ENCODE data around the gene PRKCB.
"Not testable (repeated sequence)": the region's sequence is repeated elsewhere in the genome, so short reads cannot be mapped to it uniquely, and the experiment has no call there.

The PRKCB gene

DNA sequence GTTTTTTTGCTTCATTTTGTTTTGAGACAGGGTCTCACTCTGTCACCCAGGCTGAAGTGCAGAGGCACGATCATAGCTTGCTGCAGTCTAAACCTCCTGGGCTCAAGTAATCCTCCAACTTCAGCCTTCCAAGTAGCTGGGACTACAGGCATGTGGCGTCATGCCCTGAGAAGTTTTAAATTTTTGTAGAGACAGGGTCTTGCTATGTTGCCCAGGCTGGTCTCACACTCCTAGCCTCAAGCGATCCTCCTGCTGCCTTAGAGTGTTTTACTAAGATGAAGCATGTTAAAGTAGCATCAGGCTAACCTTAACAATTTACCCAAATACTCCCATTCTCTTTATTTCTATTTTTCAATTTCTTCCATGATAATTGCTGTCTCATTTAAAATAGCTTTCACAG, 371.1 kb downstream of the PRKCB start:
- Mint-ChIP-seq H3K4me3 (no peak overlapping the region), H3K27ac (no peak overlapping the region)

DNA sequence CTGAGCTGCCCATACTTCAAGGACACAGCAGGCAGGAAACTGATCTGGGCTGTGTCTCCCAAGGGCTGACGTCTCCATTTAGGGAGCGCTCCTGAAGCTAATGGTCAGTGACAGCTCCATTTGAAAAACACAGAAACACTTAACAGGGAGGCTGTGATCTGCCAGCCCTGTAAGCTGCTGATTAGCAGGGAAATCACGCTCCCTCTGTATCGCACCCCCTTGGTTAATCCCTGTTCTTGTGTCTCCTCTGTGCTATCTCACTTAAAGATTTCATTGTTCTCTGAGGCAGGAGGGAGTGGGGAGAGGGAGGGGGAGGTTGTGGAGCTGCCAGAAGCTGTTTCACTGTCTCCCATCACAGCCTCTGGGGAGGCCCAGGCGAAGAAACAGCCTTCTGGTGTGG, 372.9 kb downstream of the PRKCB start:
- no peak overlapping the region for H3K27ac Mint-ChIP-seq
- H3K36me3 Mint-ChIP-seq = peaks cover 77% of the 10 kb centered on the region
- H3K4me1 Mint-ChIP-seq = peaks cover 4% of the 10 kb centered on the region

More for the DNA sequence above, 371.1 kb downstream of the PRKCB start:
- Mint-ChIP-seq H3K4me1 (peaks cover 20% of the 10 kb centered on the region), H3K27me3 (no peaks in the 10 kb centered on the region), H3K36me3 (peaks cover 81% of the 10 kb centered on the region), H3K9me3 (no peaks in the 10 kb centered on the region)
- ATAC-seq = no peak

DNA sequence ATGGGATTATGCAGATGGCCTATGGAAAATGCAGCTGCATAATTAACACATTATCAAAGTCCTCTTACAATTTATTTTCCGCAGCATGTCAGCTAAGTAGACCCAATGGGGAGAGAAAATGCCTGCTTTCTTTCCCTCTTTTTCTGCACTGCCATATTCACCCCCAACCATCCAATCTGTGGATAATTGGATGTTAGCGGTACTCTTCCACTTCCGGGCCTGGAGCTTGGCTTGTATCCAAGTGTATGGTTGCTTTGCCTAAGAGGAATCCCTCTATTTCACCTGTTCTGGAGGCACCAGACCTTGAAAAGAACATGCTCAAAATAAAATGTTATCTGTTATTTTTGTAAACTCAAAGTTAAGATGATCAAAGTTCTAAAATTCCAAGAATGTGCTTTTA, 379.2 kb downstream of the PRKCB start:
- no peaks in the 10 kb centered on the region for H3K27me3 Mint-ChIP-seq
- no peak overlapping the region for H3K27ac Mint-ChIP-seq
- H3K4me1 Mint-ChIP-seq = no peaks in the 10 kb centered on the region
- H3K36me3 Mint-ChIP-seq = peaks cover 88% of the 10 kb centered on the region
- no peak overlapping the region for H3K4me3 Mint-ChIP-seq
- ATAC-seq = no peak
- H3K9me3 Mint-ChIP-seq = peaks cover 3% of the 10 kb centered on the region

More for the DNA sequence above, 372.9 kb downstream of the PRKCB start:
- no peaks in the 10 kb centered on the region for H3K9me3 Mint-ChIP-seq
- H3K4me3 Mint-ChIP-seq = no peak overlapping the region
- no peak for ATAC-seq
- no peaks in the 10 kb centered on the region for H3K27me3 Mint-ChIP-seq

DNA sequence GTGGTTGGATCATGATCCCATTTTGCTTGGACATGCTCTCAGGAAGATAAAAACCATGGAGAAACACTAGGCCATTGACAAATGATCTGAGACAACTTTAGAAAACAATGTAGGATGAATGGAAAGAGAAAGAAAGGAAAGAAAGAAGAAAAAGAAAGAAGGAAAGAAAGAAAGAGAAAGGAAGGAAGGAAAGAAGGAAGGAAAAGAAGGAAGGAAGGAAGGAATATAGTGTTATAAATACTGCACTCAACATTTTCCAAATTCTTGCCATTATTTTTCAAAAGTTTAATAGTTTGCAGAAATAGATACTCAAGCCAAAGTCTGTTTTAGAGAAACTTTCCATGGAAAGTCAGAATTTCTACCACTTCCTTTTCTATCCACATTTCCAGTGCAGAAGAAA, 381.2 kb downstream of the PRKCB start:
- Mint-ChIP-seq H3K9me3 (peaks cover 6% of the 10 kb centered on the region), H3K4me3 (no peak overlapping the region), H3K4me1 (no peaks in the 10 kb centered on the region), H3K27ac (no peak overlapping the region), H3K27me3 (no peaks in the 10 kb centered on the region), H3K36me3 (peaks cover 89% of the 10 kb centered on the region)
- ATAC-seq = no peak

DNA sequence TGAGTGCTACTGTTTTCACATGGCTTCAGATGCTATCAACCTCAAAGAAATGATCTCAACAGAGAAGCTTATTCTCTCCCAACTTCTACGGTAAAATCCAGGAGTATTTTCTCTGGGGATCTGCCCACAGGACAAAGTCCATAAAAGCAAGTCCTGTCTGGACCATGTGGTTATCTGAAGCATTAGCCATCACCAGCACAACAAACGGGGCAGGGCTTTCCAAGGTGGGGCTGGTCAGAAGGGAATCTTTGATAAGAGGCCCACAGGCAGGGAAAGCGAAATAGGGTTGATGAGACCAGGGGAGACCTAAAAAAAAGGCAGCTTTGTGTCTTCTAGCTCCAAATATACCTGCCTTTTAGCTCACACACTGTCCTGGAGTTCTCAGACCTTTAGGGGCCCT, 381.7 kb downstream of the PRKCB start:
- no peaks in the 10 kb centered on the region for H3K4me1 Mint-ChIP-seq
- H3K27me3 Mint-ChIP-seq = no peaks in the 10 kb centered on the region
- H3K36me3 Mint-ChIP-seq = peaks cover 89% of the 10 kb centered on the region
- H3K9me3 Mint-ChIP-seq = peaks cover 6% of the 10 kb centered on the region
- no peak overlapping the region for H3K4me3 Mint-ChIP-seq
- H3K27ac Mint-ChIP-seq = no peak overlapping the region
- no peak for ATAC-seq

DNA sequence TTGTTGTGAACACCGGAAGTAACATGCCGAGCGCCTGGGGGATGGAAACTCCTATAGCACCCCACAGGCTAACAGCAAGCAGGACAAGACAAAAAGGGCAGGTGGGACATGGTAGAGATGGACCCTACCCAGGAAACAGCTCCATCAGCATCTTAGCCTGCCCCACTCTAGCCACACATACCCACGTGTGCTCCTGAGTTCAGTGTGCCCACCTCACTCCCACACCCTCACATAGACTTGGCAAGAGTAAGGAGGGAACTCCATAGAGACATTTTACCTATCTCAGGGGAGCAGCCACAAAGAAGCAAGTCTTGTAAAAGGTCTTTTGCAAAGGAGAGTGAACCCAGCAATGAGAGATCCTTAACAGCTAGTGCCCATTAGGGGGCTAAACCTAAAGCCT, 382.5 kb downstream of the PRKCB start:
- peaks cover 6% of the 10 kb centered on the region for H3K9me3 Mint-ChIP-seq
- ATAC-seq = no peak
- H3K4me3 Mint-ChIP-seq = no peak overlapping the region
- no peaks in the 10 kb centered on the region for H3K27me3 Mint-ChIP-seq
- H3K4me1 Mint-ChIP-seq = no peaks in the 10 kb centered on the region
- H3K27ac Mint-ChIP-seq = no peak overlapping the region
- peaks cover 85% of the 10 kb centered on the region for H3K36me3 Mint-ChIP-seq

DNA sequence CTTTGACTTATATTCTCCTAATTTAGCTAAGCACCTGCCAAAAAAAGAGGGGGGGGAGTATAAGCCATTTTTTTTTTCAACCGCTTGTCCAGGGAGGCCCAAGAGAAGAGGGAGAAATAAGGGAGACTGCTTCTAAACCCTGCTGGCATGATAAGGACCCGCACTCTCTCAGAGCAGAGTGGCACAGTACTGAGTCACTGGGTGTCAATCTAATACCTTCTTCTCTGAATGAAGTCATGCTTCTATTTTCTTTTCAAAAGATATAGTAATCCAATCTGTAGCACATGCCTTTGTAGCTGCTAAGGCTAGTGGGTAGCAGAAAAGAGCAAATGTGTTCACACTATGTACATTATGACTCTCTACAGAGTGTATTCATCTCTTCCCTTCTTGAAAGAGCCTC, 385.4 kb downstream of the PRKCB start:
- no peaks in the 10 kb centered on the region for H3K27me3 Mint-ChIP-seq
- peaks cover 61% of the 10 kb centered on the region for H3K36me3 Mint-ChIP-seq
- H3K4me3 Mint-ChIP-seq = no peak overlapping the region
- peaks cover 10% of the 10 kb centered on the region for H3K9me3 Mint-ChIP-seq
- no peak overlapping the region for H3K27ac Mint-ChIP-seq
- no peak for ATAC-seq
- H3K4me1 Mint-ChIP-seq = no peaks in the 10 kb centered on the region

DNA sequence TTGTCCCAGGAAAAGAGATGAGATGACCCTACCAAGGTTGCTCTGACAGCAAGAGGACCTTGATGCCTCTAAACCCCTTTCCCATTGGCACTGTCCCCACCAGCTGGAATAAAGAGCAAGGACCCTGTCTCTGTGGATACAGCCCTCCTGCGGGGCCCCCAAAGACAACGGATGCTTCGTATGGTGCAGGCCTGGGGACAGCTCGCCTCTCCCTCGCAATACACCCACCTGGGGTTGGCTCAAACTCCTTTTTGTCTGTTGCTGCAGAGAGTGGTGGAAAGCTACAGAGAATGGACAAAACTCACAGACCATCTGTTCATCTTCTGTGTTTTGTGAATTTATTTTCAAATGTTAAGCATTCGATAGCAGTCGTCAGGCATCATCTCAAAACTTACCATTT, 392.7 kb downstream of the PRKCB start:
- H3K4me3 Mint-ChIP-seq = no peak overlapping the region
- H3K9me3 Mint-ChIP-seq = peaks cover 2% of the 10 kb centered on the region
- H3K27me3 Mint-ChIP-seq = no peaks in the 10 kb centered on the region
- no peak for ATAC-seq
- no peak overlapping the region for H3K27ac Mint-ChIP-seq
- H3K36me3 Mint-ChIP-seq = no peaks in the 10 kb centered on the region
- no peaks in the 10 kb centered on the region for H3K4me1 Mint-ChIP-seq

DNA sequence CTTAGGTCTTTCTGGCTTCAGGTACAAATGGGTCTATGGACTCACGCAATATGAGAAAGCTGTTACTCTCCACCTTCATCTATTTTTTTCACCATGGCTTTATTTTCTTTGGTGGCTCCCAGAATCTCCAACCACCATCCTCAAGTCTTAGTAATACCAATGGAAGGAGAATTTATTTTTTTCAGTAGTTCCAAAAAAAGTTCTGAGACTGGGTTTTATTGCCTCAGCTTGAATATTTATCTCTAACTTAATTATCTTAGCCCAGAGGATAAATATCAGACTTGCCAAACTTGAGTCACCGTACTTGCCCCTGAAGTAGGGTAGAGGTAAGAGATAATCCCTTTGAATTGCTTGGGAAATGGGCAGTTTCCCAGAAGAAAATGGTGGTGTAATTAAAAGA, 397.2 kb downstream of the PRKCB start:
- Mint-ChIP-seq H3K4me1 (no peaks in the 10 kb centered on the region), H3K27ac (no peak overlapping the region), H3K27me3 (peaks cover 8% of the 10 kb centered on the region), H3K9me3 (peaks cover 3% of the 10 kb centered on the region), H3K4me3 (no peak overlapping the region), H3K36me3 (no peaks in the 10 kb centered on the region)
- no peak for ATAC-seq

DNA sequence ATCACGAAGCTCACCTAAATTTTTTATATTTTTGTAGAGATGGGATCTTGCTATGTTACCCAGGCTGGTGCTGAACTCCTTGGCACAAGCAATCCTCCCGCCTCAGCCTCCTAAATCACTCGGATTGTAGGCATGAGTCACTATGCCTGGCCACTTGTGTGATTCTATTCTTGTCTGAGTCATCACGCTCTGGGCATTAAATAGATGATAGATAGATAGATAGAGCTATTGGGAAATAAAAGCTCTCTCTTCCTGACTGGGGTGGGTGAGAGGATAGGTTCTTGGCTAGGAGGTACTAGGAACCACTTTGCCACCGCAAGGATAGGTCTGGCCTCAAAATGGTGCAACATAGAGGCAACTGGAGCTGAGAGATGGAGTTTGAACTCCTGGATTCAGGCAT, 399.0 kb downstream of the PRKCB start:
- Mint-ChIP-seq H3K27ac (no peak overlapping the region), H3K4me3 (no peak overlapping the region), H3K9me3 (peaks cover 16% of the 10 kb centered on the region), H3K27me3 (peaks cover 8% of the 10 kb centered on the region), H3K4me1 (no peaks in the 10 kb centered on the region), H3K36me3 (peaks cover 8% of the 10 kb centered on the region)
- ATAC-seq = no peak

DNA sequence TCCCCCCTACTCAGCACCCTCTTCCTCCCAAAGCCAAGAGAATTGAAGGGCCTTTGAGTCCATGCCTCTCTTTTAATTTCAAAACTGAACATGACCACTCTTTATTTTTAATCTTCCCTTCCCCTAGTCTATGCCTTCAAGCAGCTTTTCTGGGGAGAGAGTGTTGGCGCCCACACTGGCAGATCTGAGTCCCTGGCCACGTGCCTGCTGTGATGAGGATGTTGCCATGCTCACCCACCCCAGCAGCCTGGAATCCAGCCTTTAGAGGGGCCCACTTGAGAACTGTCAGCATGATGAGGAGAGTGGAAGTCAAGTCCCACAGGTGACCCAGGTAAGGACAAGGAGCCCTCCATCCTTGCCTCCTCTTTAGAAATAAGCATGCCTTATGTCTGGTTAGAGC, 400.0 kb downstream of the PRKCB start:
- no peak for ATAC-seq
- Mint-ChIP-seq H3K27me3 (peaks cover 8% of the 10 kb centered on the region), H3K36me3 (peaks cover 8% of the 10 kb centered on the region), H3K4me3 (no peak overlapping the region), H3K27ac (no peak overlapping the region), H3K4me1 (no peaks in the 10 kb centered on the region), H3K9me3 (peaks cover 16% of the 10 kb centered on the region)

DNA sequence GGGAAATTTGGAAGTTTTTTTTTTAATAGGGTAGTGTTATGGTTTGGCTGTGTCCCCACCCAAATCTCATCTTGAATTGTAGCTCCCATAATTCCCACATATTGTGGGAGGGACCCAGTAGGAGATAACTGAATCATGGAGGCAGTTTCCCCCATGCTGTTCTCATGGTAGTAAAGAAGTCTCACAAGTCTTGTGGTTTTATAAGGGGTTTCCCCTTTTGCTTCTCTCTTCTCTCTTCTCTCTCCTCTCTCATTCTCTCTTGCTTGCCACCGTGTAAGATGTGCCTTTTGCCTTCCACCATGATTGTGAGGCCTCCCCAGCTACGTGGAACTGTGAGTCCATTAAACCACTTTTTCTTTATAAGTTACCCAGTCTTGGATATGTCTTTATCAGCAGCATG, 403.1 kb downstream of the PRKCB start:
- ATAC-seq, H3K4me3 Mint-ChIP-seq, H3K27ac Mint-ChIP-seq, H3K36me3 Mint-ChIP-seq, H3K4me1 Mint-ChIP-seq: not testable (repeated sequence)
- Mint-ChIP-seq H3K9me3 (peaks cover 16% of the 10 kb centered on the region), H3K27me3 (peaks cover 14% of the 10 kb centered on the region)

DNA sequence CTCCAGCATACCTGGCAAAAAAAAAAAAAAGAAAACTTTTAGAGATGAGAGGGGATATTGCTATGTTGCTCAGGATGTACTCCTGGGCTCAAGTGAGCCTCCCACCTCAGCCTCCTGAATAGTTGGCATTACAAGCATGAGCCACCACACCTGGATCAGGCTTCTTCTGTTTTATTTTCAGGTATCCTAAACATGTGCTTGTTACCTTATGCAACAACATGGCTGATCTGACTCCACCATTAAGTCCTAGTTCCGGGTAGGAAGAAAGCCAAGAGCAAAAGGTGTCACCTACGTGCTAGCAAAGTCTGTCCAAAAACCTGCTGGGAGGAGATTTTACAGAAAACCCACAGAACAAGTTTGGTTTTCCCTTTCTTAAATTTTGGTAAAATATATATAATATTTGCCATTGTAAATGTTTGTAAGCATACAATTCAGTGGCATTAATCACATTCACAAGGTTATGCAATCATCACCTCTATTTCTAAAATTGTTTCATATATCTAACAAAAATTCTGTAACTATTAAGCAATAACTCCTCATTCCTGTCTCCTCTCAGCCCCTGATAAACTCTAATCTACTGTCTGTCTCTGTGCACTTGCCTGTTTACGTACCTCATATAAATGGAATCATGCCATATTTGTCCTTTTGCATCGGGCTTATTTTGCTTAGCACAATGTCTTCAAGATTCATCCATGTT, 411.3 kb downstream of the PRKCB start:
- Mint-ChIP-seq H3K36me3 (no peaks in the 10 kb centered on the region), H3K27ac (no peak overlapping the region), H3K27me3 (peaks cover 43% of the 10 kb centered on the region), H3K4me3 (no peak overlapping the region), H3K4me1 (peaks cover 13% of the 10 kb centered on the region), H3K9me3 (peaks cover 2% of the 10 kb centered on the region)
- no peak for ATAC-seq

DNA sequence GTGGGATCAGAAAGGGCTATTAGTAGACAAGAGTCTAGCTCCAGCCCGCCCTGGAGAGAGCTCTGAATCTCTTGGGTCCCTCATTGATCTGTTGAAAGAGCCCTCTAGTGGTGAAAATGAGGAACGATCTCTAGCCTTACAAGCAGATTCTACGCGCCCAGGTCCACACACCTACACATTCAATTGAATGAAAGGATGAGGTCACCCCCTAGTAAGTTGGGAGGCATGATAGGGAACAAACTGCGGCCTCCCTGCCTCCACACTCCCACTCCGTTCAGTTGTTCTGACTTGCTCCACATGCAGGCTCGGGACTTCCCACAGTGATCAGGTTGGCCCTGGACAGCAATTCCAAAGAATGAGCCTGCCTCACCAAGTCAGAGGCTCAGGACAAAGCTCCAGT, 417.4 kb downstream of the PRKCB start:
- ATAC-seq = peak; percentile 73
- Mint-ChIP-seq H3K4me3 (no peak overlapping the region), H3K27ac (no peak overlapping the region), H3K27me3 (peaks cover 52% of the 10 kb centered on the region), H3K36me3 (no peaks in the 10 kb centered on the region), H3K4me1 (peaks cover 20% of the 10 kb centered on the region), H3K9me3 (no peaks in the 10 kb centered on the region)

DNA sequence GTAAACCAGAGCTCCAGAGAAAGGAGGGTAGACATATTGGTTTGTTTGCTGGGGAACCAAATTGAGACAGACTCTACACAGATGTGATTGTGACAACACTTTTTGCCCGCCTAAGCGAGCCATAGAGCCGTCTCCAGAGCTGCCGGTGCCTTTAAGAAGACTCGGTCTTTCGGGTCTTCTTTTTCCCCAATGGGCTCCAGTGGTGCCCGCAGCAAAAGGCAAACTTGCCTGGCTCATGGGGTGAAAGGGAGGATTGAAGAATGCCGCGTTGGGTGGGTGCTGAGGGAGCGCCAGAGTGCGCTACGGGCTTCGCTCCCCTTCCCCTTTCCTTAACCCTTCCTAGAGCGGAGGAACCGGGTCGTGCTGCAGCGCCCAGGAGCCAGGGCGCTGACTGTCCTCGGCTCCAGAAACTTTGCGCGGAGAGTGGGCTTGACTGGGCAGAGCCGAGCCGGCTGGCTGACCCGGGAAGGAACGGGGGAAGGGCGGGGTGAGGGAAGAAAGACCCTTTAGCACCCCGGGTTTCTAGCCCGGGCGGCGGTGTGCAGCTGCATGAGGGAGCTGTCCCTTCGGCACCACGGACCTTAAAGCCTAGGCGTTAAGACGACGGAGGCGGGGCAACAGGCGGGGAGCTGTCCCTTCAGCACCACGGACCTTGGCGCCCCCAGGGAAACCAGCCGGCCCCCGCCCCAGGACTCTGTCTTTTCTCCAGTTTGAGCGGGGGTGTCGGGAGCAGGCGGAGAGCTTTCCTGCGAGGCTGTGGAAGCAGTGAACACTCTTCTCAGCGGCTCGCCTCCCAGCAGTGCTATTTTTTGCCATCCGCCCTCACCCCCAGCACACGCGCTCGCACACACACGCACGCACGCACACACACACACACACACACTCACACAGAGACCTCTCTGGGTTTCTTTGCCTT, 419.9 kb downstream of the PRKCB start, which contains the start of gene CACNG3:
Gene CACNG3, plus strand, starts transcription at position 880 of the 916 bp plus-strand sequence. CDS start 420 bp downstream, outside the sequence.
- Mint-ChIP-seq H3K36me3 (no peaks in the 10 kb centered on the region), H3K27ac (no peak within 1 kb of the TSS), H3K27me3 (peaks cover 72% of the 10 kb centered on the region), H3K4me3 (no peak within 1 kb of the TSS), H3K4me1 (peaks cover 13% of the 10 kb centered on the region), H3K9me3 (no peaks in the 10 kb centered on the region)
- peak; percentile 54 for ATAC-seq

DNA sequence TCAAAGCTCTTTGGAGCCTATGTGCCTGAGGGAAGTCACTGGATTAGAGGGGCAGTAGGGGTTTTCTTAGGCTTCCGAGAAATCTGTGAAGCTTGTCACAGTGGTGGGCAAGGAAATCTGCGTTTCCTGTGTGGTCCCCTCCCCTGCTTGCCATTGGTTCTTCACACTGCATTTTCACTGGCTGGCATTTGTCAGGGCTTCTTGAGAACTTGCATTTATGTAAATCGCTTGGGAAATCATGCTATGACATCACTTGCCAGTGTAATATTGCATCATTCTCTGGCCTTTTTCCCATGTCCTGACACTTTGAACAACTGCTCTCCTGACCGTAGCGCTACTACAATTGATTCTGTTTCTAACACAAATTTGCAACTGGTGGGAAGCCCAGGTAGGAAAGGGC, 422.2 kb downstream of the PRKCB start:
- Mint-ChIP-seq H3K4me3 (no peak overlapping the region), H3K4me1 (peaks cover 7% of the 10 kb centered on the region), H3K36me3 (no peaks in the 10 kb centered on the region), H3K9me3 (no peaks in the 10 kb centered on the region), H3K27ac (no peak overlapping the region), H3K27me3 (peaks cover 79% of the 10 kb centered on the region)
- ATAC-seq = no peak

All from stimulated activated memory B cell treated with anti-CD40 and anti-IgM and Interleukin-4, amounts not matched to agents 10 μg/mL and 1 μg/mL and 100 μg/mL, for 72 hours (primary cell).